Measurements from ENCODE around the gene TTN. TPM values are rescaled to one million over a fixed set of nuclear protein-coding genes. Genes with fewer than 3 reads are reported as not detected.
A peak's percentile ranks its signal among the peaks of the same experiment; 100 is the strongest.

Gene TTN
- total RNA-seq, 1 donor from 2014 or later: under 0.01 TPM

DNA sequence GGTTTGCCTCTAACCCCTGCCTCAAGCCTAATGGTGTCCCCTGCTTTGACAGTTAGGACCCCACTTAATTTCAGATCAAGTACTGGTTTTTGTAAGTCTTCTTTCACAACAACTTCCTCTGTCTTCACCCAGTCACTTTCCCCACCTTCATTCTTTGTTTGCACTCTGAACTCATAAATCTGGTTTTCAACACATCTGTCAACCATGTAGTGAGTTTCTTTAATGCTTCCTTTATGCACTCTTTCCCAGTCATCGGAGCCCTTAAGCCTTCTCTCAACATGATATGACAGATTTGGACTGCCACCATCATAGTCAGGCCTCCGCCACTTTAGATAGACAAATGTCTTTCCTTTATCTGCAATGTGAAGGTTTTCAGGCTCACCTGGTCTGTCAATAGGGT is 217.9 kb downstream of the TTN start:
- TF ChIP-seq, protein P1, sequence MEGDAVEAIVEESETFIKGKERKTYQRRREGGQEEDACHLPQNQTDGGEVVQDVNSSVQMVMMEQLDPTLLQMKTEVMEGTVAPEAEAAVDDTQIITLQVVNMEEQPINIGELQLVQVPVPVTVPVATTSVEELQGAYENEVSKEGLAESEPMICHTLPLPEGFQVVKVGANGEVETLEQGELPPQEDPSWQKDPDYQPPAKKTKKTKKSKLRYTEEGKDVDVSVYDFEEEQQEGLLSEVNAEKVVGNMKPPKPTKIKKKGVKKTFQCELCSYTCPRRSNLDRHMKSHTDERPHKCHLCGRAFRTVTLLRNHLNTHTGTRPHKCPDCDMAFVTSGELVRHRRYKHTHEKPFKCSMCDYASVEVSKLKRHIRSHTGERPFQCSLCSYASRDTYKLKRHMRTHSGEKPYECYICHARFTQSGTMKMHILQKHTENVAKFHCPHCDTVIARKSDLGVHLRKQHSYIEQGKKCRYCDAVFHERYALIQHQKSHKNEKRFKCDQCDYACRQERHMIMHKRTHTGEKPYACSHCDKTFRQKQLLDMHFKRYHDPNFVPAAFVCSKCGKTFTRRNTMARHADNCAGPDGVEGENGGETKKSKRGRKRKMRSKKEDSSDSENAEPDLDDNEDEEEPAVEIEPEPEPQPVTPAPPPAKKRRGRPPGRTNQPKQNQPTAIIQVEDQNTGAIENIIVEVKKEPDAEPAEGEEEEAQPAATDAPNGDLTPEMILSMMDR (IDR thresholded peaks at IDR 0.05; ENCODE audit: insufficient read depth, low read length, severe bottlenecking): no peak
- H3K27me3 ChIP-seq (ENCODE audit: control insufficient read depth, insufficient read depth, low read length): no peaks in the 10 kb centered on the region
- DNase-seq (ENCODE audit: low read depth) (no peak), FAIRE-seq (no peak)
- H3K4me3 ChIP-seq (ENCODE audit: low read depth, low read length): no peak overlapping the region
- H3K36me3 ChIP-seq (ENCODE audit: control insufficient read depth, insufficient read depth, low read length): no peaks in the 10 kb centered on the region

DNA sequence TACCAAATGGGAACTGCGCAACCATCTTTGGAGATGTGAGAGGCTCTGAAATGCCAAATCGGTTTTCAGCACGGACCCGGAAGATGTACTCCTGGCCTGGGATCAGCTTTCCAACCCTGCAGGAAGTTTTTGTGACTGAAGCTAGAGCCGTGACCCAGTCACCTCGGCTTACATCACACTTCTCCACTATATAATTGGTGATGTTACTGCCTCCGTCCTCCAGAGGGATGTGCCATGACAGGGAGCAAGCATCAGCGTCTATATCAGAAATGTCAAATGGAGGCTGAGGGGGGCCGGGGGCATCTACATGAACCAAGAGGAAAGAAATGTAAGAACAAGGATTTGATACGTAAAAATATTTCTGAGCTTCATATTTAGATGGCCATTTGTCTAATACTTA is 222.6 kb downstream of the TTN start:
- no peaks in the 10 kb centered on the region for H3K36me3 ChIP-seq (ENCODE audit: control insufficient read depth, insufficient read depth, low read length)
- TF ChIP-seq, protein P1 (IDR thresholded peaks at IDR 0.05; ENCODE audit: insufficient read depth, low read length, severe bottlenecking): no peak
- FAIRE-seq: peak; percentile 50

DNA sequence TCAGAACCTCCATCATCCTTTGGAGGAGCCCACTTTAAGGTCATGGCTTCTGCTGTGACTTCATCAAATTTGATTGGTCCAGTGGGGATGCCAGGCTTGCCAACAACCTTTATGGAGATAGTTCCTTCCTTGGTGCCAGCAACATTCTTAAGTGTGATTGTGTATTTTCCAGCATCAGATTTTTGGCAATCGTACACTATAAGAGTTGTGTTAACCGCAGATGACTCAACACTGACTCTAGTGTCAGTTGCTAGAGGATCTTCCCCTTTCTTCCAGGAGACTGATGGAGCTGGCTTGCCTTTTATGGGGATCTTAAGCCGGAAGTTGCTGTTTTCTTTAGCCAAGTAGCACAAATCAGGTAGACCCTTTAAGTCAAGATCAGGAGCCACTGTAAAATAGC is 228.2 kb downstream of the TTN start:
- no peak for DNase-seq (ENCODE audit: low read depth)
- Histone ChIP-seq H3K36me3 (ENCODE audit: control insufficient read depth, insufficient read depth, low read length) (no peaks in the 10 kb centered on the region), H3K4me3 (ENCODE audit: low read depth, low read length) (no peak overlapping the region), H3K27me3 (ENCODE audit: control insufficient read depth, insufficient read depth, low read length) (no peaks in the 10 kb centered on the region)
- FAIRE-seq: no peak
- TF ChIP-seq, protein P1 (IDR thresholded peaks at IDR 0.05; ENCODE audit: insufficient read depth, low read length, severe bottlenecking): no peak

More for the DNA sequence above, 222.6 kb downstream of the TTN start:
- DNase-seq (ENCODE audit: low read depth): no peak
- Histone ChIP-seq H3K27me3 (ENCODE audit: control insufficient read depth, insufficient read depth, low read length) (no peaks in the 10 kb centered on the region), H3K4me3 (ENCODE audit: low read depth, low read length) (no peak overlapping the region)

DNA sequence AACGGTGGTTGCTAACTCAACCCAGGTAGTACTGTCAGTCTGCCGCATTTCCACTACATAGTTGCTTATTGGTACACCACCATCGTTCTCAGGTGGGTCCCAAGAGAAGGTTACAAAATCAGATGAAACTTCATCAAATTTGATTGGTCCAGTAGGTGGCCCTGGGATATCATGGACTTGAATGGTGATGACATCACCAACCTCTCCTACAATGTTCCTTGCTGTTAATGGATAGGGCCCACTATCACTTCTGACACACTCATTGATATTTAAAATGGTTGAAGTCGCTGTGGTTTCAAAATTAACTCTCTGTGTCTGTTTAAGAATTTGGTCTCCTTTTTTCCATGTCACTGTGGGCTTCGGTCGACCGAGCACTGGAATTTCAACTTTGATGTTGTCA is 232.4 kb downstream of the TTN start:
- H3K4me3 ChIP-seq (ENCODE audit: low read depth, low read length): no peak overlapping the region
- TF ChIP-seq, protein P1 (IDR thresholded peaks at IDR 0.05; ENCODE audit: insufficient read depth, low read length, severe bottlenecking): no peak
- no peaks in the 10 kb centered on the region for H3K36me3 ChIP-seq (ENCODE audit: control insufficient read depth, insufficient read depth, low read length)
- DNase-seq (ENCODE audit: low read depth) (no peak), FAIRE-seq (no peak)
- H3K27me3 ChIP-seq (ENCODE audit: control insufficient read depth, insufficient read depth, low read length): no peaks in the 10 kb centered on the region

DNA sequence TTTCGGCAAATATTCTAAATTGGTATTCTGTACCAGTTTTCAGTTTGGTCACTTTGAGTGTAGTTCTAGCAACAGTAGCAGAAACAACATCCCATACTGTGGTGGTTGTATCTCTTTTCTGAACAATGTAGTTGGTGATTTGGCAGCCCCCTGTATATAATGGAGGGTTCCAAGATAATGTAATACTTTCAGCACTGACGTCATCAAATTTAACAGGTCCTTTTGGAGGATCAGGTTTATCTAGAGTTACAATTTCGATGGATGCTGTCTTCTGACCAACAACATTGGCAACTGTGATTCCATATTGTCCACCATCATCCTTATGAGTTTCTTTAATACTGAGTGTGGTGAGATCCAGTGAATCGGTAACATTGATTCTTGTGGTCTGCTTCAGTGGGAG is 239.0 kb downstream of the TTN start:
- Histone ChIP-seq H3K27me3 (ENCODE audit: control insufficient read depth, insufficient read depth, low read length) (no peaks in the 10 kb centered on the region), H3K4me3 (ENCODE audit: low read depth, low read length) (no peak overlapping the region), H3K36me3 (ENCODE audit: control insufficient read depth, insufficient read depth, low read length) (no peaks in the 10 kb centered on the region)
- TF ChIP-seq, protein P1 (IDR thresholded peaks at IDR 0.05; ENCODE audit: insufficient read depth, low read length, severe bottlenecking): no peak
- FAIRE-seq (peak; percentile 47), DNase-seq (ENCODE audit: low read depth) (no peak)

DNA sequence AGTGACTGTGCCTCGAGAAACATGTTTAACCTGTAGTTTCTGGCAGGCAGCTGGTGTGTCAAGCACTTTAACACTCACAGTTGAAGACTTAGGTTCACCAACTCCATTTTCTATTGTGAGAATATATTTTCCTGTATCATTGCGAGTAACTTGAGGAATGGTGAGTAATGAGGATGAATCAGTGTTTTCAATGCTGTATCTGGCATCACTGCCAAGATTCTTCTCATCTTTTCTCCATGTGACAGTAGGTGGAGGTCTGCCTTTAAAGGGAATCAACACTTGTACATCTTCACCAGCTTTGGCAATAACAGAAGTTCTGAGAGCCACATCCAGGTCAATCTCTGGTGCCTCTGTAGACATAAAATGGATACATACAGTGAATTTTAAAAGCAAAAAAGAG is 254.2 kb downstream of the TTN start:
- TF ChIP-seq, protein P1 (IDR thresholded peaks at IDR 0.05; ENCODE audit: insufficient read depth, low read length, severe bottlenecking): no peak
- Histone ChIP-seq H3K27me3 (ENCODE audit: control insufficient read depth, insufficient read depth, low read length) (no peaks in the 10 kb centered on the region), H3K36me3 (ENCODE audit: control insufficient read depth, insufficient read depth, low read length) (no peaks in the 10 kb centered on the region), H3K4me3 (ENCODE audit: low read depth, low read length) (no peak overlapping the region)
- FAIRE-seq (no peak), DNase-seq (ENCODE audit: low read depth) (peak; percentile 94)
